ENCODE results near the gene SHPK. TPM values are rescaled to one million over a fixed set of nuclear protein-coding genes. Genes with fewer than 3 reads are reported as not detected.
"Not testable (repeated sequence)": the region's sequence is repeated elsewhere in the genome, so short reads cannot be mapped to it uniquely, and the experiment has no call there.

SHPK gene
- total RNA-seq, 1 donor from 2014 or later: 6.8 TPM

DNA sequence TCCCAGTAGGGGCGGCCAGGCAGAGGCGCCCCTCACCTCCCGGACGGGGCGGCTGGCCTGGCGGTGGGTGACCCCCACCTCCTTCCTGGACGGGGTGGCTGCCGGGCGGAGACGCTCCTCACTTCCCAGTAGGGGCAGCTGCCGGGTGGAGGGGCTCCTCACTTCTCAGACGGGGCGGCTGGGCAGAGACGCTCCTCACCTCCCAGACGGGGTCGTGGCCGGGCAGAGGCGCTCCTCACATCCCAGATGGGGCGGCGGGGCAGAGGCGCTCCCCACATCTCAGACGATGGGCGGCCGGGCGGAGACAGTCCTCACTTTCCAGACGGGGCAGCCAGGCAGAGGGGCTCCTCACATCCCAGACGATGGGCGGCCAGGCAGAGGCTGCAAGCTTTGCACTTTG is 71.8 kb downstream of the SHPK start:
- H3K36me3 ChIP-seq (ENCODE audit: control insufficient read depth in 3 of 3, insufficient read depth in 3 of 3, low read length in 3 of 3): peaks cover 9 to 11% (median 10%) of the 10 kb centered on the region in 3 donors
- not testable (repeated sequence) for H3K9me3 ChIP-seq (ENCODE audit: control insufficient read depth in 3 of 3, low read length in 3 of 3); H3K27ac ChIP-seq (ENCODE audit: low read depth, low read length); H3K4me1 ChIP-seq (ENCODE audit: control insufficient read depth in 3 of 3, insufficient read depth in 3 of 3, low read length in 3 of 3); H3K27me3 ChIP-seq (ENCODE audit: control insufficient read depth in 3 of 3, insufficient read depth in 3 of 3, low read length in 3 of 3); H3K4me3 ChIP-seq (ENCODE audit: low read length in 3 of 3); H3K9ac ChIP-seq (ENCODE audit: low read depth in 1 of 3, low read length in 3 of 3)

- Histone ChIP-seq H3K4me1 (ENCODE audit: control insufficient read depth in 3 of 3, insufficient read depth in 3 of 3, low read length in 3 of 3) (peaks cover 14 to 25% (median 21%) of the 10 kb centered on the region in 3 donors), H3K36me3 (ENCODE audit: control insufficient read depth in 3 of 3, insufficient read depth in 3 of 3, low read length in 3 of 3) (no peaks in the 10 kb centered on the region), H3K4me3 (ENCODE audit: low read length in 3 of 3) (no peak overlapping the region), H3K27ac (ENCODE audit: low read depth, low read length) (no peak overlapping the region), H3K9me3 (ENCODE audit: control insufficient read depth in 3 of 3, low read length in 3 of 3) (no peaks in the 10 kb centered on the region), H3K27me3 (ENCODE audit: control insufficient read depth in 3 of 3, insufficient read depth in 3 of 3, low read length in 3 of 3) (no peaks in the 10 kb centered on the region), H3K9ac (ENCODE audit: low read depth in 1 of 3, low read length in 3 of 3) (no peak overlapping the region)
Observed at GRCh38 chr17:3559270-3559645, 76.8 kb downstream of the SHPK start.

DNA sequence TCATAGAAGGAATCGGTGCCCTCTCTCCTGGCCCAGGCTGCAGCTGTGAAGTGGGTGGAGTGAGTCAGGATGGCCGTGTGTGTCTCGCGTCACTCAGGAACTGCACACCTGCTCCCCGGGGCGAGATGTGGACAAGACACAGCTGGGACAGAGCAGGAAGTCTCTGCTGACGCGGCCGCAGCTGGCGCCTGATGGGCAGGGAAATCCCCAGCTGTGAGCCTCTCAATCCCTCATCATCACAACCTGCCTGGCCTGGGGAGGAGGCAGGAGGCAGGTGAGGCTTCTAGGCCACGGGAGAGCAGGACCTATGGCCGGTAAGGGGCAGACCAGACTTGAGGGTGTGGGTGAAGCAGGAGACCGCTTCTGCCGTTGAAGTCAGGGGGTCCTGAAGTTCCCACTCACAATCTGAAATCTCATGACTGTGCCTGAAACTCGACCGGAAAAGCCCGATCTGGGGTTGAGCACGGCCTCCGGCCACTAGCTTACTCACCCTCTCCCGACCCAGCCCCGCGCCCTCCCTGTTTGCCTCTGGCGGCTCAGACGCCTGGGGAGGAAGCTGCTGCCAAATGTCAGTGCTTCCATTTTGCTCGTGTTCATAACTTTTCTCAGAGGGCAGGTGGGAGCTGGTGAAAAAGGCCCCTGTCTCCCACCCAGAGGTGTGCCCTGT is 77.3 kb downstream of the SHPK start:
- Histone ChIP-seq H3K27ac (ENCODE audit: low read depth, low read length) (no peak overlapping the region), H3K4me1 (ENCODE audit: control insufficient read depth in 3 of 3, insufficient read depth in 3 of 3, low read length in 3 of 3) (peaks cover 14 to 30% (median 21%) of the 10 kb centered on the region in 3 donors), H3K4me3 (ENCODE audit: low read length in 3 of 3) (no peak overlapping the region), H3K9ac (ENCODE audit: low read depth in 1 of 3, low read length in 3 of 3) (no peak overlapping the region), H3K27me3 (ENCODE audit: control insufficient read depth in 3 of 3, insufficient read depth in 3 of 3, low read length in 3 of 3) (no peaks in the 10 kb centered on the region), H3K36me3 (ENCODE audit: control insufficient read depth in 3 of 3, insufficient read depth in 3 of 3, low read length in 3 of 3) (no peaks in the 10 kb centered on the region), H3K9me3 (ENCODE audit: control insufficient read depth in 3 of 3, low read length in 3 of 3) (no peaks in the 10 kb centered on the region)

Other genes starting within 250 kb of the SHPK start
- 1.6 TPM for gene OR3A2, start 249.9 kb downstream of the SHPK start, total RNA-seq
- not detected for gene OR1E1, start 237.8 kb downstream of the SHPK start, total RNA-seq
- gene OR3A3, start 224.9 kb downstream of the SHPK start, total RNA-seq: not detected
- not detected for gene OR1E2, start 202.4 kb downstream of the SHPK start, total RNA-seq
- 2.1 TPM for gene SPATA22, start 164.4 kb downstream of the SHPK start, total RNA-seq
- gene ASPA, start 160.3 kb downstream of the SHPK start, total RNA-seq: 1.6 TPM
- gene TRPV3, start 78.4 kb downstream of the SHPK start, total RNA-seq: 0.52 TPM
- gene TRPV1, start 26.8 kb downstream of the SHPK start, total RNA-seq: 2.6 TPM
- 11.5 TPM for gene CTNS, start 510 bp upstream of the SHPK start, total RNA-seq
- gene TAX1BP3, start 32.3 kb upstream of the SHPK start, total RNA-seq: 31.3 TPM
- gene EMC6, start 32.6 kb upstream of the SHPK start, total RNA-seq: 14.6 TPM
- 13.0 TPM for gene P2RX5, start 59.9 kb upstream of the SHPK start, total RNA-seq
- gene HASPIN, start 87.7 kb upstream of the SHPK start, total RNA-seq: 2.6 TPM
- gene ITGAE, start 164.9 kb upstream of the SHPK start, total RNA-seq: 16.7 TPM
- gene NCBP3, start 210.0 kb upstream of the SHPK start, total RNA-seq: 17.2 TPM